Dedifferentiated amniotic fluid mesenchymal stem cell (primary cell): ENCODE results near the gene AZU1.

Experiments
- DNase-seq: peaks from one replicate; pipeline ENCODE4 v3.0.0-alpha.2; 2016; ENCODE audit errors: extremely low spot score

AZU1 gene

DNA sequence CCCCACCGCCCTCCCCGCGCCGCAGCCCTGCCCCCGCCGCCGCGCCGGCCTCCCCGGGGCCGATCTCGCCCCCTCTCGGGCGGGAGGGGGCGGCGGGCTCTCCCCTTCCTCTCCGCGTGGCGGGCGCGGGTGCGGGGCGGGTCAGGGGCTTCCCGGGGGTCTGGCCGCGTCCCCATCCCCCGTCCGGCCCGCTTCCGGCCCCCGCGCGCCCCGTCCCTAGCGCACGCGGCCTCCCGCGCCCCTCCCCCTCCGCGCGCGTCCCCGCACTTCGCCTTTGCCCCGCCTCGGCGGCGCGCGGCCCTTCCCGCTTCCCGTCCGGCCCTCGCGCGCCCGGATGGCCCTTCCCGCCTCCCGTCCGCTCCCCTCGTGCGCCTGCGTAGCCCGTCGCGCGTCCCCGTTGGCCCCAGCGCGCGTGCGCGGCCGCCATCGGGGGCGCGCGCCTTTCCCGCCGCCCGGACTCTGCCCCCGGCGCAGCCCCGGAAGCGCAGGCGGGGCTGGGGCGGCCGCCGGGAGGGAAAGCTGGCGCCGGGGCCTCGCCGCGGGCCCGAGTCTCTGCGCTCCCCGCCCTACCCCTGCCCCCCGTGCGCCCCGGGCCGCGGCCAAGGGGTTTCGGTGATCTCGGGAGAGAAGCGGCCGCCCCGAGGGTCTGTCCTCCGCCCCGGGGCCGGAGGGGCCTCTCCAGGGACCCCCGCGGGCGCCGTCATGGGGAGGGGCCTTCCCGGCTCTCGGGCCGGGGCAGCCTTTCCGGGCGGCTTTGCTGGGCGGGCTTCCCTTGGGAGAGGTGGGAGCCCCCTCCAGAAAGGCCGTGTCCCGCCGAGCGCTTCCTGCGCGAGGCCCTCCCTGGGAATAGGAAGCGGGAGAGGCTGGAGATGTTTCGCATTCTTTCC lies 29.9 kb upstream of the AZU1 start:
- peak; percentile 78 for DNase-seq

DNA sequence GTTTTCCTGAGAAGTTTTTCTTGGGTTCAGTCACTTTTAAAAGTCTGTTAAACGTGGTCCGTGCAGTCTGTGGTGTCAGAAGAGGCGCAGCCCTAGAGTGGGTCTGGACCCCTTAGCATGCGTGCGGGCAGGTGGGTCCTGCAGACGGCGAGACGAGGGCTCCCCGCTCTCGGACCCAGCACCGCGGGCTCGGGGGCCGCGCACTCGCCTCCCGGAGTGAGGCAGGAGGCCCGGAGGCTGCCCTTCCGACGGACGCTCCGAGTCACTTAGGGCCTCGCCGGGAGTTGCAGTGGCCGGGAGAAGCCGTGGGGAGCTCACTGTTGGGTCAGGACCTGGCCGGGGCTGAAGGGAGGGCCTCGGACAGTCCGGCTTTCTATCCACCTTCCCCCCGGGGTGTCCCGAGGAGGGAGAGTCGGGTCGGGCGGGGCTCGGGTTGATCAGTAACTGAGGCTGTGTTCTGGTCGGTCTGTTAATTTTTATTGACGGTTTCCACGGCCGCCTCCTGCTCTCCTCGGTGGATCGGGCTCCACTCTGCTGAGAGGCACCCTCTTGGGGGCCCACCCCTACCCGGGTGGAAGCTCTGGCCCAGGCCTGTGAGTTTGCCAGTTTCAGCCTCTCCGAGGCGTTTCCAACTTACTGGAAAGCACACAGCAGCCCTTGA lies 29.1 kb upstream of the AZU1 start:
- DNase-seq, result no peak

DNA sequence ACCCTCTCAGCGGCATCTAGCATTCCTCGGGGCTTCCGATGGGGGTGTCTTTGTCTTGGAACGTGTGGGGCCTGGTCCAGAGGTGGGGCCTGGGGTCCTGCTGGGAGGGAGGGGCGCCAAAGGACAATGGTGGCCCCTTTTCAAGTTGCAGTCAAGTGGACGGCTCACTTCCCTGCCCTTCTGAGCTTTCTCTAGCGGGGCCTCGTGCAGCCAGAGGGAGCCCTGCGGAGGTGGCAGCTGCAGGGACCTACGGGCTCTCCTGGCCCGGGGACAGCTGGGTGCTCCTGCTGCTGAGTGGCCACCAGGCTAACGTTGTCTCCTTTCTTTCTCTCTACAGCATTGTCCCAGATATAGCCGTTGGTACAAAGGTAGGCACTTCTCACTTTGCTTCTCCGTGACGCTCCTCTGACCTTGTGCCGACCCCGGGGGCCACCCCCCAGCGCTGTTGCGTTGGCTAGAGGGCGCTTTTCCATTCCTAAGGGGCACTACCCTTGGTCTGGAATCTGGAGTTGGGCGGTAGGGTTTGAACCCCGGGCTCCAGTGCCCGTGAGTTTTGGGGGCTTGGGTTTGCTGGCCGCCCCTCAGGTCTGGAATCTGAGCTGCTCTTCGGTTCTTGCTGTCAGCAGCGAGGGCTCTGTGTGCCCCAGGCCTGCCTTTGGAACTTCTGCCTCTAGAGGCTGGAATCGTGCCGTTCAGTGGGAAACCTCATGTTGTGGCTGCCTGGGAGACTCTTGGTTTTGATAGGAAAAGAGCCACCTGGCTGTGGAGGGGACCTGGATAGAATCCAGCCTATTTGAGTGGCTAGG lies 28.4 kb upstream of the AZU1 start:
- peak; percentile 43 for DNase-seq

DNA sequence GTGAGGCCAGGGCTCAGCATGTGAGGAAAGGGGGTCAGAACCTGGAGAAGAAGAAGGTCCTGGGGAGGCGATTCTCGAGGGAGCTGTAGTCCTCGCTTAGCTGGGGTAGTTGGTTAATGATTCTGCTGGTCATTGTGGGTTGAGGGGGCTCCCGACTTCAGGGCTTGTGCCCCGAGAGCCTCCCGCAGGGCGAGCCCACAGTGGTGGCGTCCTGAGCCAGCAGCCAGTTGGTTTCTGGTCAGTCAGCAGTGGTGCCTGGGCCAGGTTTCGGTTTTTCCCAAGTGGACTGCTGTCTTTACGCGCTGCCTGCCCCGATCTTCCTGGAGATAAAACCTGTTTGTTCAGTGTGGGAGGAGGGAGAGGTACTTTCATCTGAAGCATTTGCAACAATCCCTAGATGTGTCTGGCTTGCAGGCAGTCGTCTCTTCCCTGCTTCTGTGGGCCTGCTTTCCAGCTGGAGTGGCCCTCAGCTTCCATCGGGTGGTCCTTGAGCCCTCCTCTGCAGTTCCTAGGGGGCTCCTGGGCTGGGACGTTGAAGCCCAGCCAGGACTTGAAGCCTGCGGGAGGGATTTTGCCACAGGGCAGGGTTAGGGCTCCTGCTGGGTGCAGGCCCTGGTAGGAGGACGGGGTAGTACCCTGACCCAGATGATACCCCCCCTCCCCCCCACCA lies 27.1 kb upstream of the AZU1 start:
- DNase-seq, result no peak

- DNase-seq, result no peak
Measured at GRCh38 chr19:801030-801860, 26.4 kb upstream of the AZU1 start.

DNA sequence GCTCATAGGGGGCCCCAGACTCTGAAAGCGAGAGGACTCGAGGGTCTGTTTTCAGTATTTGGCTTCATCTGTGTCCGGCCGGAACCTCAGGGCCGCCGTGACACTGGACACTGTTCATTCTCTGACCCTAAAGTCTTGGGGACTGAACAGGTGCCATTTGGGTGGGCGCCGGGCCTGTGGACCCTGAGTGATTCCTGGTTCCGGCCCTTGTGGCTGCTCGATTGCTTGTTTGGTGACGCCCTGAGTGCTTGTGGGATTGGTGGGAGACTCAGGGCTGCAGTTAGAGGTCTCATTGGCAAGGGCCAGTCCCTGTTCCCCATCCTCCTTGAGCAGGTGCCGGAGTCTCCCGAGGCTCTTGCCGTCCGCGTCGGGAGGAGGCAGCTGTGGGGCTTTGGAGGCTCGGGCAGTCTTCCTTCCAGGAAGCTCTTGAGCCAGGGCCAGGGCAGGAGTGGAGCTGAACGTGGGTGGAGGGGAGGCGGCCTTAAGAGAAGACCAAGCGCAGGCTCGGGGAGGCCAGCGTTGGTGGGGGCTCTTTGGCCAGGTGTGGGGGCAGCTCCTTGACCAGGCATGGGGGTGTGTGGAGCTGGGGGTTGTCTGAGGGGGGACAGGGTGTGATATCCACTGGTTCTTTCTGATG lies 25.7 kb upstream of the AZU1 start:
- DNase-seq, result no peak

DNA sequence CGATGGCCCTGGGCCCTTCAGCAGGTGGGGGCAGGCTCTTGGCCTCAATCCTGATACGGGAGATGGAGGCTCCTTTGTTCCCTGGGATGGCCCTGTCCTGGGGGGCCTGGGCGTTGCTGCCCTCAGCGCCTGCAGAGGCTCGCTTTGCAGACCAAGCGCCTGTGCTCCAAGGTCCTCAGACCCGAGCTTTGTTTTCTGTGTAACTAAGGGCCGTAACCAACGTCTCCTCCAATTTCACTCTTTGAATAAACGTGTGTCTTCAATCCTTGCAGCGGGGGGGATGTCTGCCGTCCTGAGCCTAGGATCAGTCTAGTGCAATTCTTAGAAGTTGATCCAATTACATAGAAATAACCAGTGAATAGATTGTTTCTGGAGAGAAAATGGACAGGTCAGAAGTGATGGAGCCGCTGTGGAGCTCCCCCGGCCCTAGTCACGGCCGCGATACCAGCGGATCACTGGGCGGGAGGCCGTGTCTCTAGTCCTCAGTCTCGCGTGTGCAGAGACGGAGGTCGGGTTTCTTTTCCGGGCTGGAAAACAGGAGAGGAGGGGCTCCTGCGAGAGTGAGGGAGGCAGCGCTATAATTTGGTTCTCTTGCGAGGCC lies 25.0 kb upstream of the AZU1 start:
- DNase-seq, result no peak

DNA sequence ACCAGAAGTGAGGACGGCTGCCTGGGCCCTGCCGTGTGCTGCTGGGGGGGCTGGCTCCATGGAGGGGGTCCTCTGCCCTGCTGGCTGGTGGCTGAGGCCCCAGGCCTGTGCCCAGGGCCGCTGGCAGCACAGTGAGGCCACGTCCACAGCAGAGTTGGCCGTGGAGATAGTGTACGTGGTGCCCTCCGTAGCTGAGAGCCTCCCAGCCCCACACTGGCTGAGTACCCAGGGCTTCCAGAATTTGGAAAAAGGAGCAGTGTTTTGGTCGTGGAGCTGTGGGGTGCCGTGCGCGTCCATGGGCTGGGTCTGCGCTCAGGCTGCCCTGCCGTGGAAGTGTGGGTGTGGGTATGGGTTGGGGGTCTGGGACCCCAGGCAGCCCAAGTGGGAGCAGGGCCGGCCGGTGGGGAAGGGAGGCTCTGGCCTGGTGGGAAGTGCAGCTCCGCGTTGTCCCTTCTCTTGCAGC lies 24.5 kb upstream of the AZU1 start:
- DNase-seq, result no peak

DNA sequence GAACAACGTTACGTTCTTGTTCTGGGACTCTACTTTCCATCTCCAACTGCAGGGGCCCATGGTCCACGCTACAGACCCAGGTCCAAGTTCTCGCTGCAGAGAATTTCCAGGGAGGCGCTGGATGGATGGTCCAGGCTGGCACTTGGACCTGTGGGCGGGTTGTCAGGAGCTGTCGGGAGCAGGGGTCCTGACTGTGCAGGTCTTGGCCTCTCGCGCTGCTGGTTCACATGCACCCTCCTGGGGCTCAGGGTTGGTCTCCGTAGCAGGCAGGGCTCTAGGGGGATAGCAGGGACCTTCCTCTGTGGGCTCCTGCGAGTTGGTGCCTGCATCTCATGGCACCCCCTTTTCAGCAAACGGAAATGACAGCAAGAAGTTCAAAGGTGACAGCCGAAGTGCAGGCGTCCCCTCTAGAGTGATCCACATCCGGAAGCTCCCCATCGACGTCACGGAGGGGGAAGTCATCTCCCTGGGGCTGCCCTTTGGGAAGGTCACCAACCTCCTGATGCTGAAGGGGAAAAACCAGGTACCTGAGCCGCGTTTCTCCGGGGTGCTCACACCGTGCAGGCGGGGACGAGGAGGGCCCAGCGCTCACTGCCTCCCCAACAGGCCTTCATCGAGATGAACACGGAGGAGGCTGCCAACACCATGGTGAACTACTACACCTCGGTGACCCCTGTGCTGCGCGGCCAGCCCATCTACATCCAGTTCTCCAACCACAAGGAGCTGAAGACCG lies 23.8 kb upstream of the AZU1 start:
- DNase-seq, result no peak

- no peak for DNase-seq
Measured at GRCh38 chr19:804419-805165, 23.0 kb upstream of the AZU1 start.

DNA sequence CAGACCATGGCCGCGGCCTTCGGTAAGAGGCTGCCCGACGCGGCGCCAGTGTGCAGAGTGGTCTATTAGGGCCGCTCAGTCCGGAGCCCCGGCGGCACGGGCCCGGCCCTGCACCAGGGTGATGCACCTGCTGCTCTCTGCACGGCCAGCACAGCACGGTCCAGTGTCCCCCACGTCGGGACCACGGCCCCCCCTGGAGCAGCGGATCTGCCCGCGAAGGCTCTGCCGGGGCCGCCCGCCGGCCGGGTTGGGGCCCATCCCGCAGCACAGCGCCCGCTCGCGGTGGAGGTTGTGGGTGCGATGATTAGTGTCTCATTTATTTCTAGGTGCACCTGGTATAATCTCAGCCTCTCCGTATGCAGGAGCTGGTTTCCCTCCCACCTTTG lies 22.5 kb upstream of the AZU1 start:
- DNase-seq, result no peak

DNA sequence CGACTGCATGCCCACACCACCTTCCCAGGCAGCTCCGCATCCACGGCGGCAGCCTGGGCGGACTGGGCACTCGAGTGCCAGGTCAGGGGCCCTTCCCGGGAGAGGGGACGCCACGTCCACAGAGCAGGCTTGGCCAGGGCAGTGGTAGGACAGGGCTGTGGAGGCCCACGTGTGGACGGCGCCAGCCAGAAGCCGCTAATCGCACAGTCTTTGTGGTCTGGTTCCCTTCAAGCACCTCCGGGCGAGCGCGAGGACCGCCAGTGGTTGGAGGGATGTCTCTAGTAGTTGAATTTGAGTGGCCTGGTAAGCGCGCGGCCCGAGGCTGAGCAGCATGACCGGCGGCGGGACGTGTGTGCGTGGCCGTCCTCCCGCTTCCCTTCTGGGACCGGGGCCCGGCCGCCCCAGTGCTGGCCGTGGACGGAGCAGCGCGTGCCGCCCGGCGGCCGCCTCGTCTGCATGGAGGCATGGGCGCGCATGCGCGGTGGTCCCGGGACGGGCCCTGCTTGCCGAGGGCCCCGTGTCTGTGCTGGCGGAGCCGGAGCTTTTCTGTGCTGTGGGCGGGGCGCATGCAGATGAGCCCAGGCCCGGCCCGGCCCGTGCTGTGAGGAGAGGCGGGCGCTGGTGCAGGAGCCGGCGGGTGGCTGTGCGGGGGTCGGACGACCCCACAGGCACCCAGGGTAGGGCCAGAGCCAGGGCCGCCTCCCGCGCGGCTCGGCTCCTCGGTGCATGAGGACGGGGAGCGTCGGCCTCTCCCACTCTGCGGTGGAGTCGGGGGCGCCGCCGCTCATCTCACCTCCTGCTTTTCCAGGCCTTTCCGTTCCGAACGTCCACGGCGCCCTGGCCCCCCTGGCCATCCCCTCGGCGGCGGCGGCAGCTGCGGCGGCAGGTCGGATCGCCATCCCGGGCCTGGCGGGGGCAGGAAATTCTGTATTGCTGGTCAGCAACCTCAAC lies 21.8 kb upstream of the AZU1 start:
- DNase-seq, result no peak

- DNase-seq, result no peak
Measured at GRCh38 chr19:806815-807421, 20.7 kb upstream of the AZU1 start.

DNA sequence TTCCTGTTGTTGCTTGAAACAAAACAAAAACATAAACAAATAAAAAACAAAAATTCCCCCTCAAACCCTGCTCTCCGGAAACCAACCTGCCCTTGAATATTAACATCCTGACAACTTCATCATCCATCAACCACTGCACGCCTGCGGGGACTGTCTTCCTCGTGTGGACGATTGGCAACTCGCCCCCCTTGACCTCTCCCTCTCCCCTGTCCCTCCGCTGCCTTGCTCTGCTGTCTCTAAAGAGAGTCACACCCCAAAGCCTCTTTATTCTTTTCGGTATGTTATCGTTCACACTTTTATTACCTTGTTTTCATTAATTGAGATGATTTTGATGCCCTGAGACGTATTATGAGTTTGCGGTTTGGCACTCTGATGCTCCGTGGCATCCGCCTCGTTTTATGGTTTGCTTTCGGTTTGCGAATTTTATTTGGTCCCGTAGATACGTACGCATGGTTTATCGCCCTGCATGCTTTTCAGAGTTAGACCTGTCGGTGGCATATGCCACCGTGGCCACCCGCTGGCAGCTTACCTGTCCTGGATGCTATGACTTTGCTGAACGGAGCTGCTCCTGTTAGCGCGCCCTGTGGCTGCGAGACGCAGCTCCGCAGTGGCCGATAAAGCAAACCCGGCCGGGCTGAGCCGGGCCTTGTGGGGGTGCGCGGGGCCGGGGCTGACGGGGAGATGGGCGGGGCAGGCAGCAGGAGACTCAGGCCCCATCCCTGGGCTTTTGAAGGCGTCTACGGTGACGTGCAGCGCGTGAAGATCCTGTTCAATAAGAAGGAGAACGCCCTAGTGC lies 19.8 kb upstream of the AZU1 start:
- no peak for DNase-seq

DNA sequence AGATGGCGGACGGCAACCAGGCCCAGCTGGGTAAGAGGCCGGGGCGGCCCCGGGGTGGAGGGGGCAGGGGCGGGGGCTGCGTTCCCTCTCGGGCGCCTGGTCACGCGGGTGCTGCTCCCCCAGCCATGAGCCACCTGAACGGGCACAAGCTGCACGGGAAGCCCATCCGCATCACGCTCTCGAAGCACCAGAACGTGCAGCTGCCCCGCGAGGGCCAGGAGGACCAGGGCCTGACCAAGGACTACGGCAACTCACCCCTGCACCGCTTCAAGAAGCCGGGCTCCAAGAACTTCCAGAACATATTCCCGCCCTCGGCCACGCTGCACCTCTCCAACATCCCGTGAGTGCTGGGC lies 19.2 kb upstream of the AZU1 start:
- DNase-seq, result no peak
